SHP77 (cell line): Measurements from ENCODE around the gene EME2.
"Not testable (repeated sequence)": the region's sequence is repeated elsewhere in the genome, so short reads cannot be mapped to it uniquely, and the experiment has no call there.

Experiments
- DNase-seq, 2 experiments: peaks; one replicate each; lab custom pipeline; 2025; lab: John Stamatoyannopoulos, UW

EME2 gene, protein sequence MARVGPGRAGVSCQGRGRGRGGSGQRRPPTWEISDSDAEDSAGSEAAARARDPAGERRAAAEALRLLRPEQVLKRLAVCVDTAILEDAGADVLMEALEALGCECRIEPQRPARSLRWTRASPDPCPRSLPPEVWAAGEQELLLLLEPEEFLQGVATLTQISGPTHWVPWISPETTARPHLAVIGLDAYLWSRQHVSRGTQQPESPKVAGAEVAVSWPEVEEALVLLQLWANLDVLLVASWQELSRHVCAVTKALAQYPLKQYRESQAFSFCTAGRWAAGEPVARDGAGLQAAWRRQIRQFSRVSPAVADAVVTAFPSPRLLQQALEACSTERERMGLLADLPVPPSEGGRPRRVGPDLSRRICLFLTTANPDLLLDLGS

DNA sequence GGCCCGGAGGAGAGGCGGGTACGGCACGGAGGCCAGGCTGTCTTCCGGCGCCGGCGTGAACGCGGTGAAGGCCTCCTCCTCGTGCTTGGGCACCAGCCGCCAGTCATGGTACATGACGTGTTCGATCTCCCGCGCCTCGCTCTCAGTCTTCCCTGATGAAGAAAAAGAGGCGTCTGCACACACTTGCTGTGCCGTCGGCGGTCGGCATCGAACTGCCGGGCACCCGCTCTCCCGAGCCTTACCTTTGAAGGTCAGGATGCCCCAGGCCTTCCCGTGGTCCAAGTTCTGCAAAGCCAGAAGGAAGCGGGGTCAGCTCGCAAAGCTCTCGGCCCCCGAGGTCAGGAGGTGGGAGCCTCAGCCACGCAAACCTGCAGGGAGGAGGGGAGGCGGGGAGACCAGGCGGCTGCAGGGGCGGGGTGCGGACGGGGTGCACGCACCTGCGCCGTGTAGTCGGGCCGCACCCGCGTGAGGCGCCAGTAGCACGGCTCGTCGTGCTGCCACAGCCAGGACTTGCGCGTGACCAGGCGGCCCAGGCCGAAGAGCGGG lies at the start of gene EME2:
EME2 (plus strand) TSS at position 449 of the 546 bp plus-strand sequence. CDS start 418 bp downstream, outside the sequence.
- DNase-seq: peak in 1 of 2 experiments; percentile 18

DNA sequence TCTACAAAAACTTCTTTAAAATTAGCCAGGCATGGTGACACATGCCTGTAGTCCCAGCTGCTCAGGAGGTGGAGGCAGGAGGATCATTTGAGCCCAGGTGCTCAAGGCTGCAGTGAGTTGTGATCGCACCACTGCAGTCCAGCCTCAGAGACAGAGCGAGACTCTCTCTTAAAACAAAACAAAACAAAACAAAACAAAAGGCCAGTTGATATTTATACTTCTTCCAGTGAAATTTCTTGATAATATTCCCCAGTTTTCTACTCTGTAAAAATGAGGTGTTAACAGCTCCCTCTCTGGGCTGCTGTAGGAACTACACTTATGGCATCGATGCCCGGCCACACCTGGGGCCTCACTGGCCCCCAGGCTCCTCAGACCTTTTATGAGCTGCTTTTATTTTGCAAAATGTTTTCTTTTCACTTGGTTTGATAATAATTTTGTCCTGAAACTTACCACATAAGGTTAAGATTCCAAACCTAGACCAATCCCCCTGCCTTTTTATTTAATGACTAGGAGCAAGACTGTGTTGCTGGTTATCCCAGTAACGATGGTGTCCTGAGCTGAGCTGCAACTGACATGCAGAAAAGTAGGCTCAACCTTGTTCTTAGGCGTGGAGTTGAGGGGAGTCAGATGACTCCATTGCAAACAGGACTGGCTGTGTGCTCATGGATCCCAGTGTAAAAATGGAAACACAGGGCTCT lies 49.0 kb upstream of the EME2 start:
- DNase-seq: no peak

DNA sequence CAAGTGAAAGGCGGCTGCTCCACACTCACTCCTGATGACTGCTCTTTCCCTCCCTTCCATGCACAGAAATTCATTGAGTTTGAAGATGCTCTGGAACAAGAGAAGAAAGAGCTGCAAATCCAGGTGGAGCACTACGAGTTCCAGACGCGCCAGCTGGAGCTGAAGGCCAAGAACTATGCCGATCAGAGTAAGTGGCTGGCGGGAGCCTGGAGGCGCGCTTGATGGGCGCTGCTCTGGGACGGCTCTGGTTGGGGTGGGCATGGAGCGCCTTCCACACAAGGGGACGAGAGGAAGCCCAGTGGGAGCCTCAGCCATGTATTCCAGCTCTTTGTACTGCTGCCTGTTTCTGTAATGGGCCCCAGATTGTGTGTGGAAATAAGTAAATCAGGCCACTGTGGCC lies 48.1 kb upstream of the EME2 start:
- DNase-seq: no peak

DNA sequence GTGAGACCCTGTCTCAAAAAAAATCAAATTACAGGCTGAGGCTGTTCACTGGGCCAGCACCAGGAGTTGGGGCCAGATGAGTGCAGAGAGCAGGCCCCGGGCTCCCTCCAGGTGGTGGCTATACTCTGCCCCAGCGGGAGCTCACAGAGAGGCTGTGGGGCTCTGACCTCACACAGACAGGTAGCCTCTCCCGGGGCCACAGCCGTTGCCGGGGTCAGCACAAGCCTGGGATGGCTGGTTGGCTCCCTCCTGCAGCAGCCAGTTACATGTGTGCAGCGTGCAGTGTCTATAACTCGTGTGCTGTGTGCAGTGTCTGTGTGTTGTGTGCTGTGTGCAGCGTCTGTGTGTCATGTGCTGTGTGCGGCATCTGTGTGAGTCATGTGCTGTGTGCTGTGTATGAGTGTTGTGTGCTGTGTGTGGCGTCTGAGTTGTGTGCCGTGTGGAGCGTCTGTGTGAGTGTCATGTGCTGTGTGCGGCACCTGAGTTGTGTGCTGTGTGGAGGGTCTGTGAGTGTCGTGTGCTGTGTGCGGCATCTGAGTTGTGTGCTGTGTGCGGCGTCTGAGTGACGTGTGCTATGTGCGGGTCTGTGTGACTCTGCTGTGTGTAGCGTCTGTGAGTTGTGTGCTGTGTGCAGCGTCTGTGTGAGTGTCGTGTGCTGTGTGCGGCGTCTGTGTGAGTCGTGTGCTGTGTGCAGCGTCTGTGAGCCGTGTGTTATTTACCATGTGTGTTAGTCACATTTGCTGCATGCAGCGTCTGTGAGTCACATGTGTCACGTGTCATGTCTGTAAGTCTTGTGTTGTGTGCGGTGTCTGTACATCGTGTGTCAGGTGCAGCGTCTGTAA lies 45.7 kb upstream of the EME2 start:
- no peak for DNase-seq

DNA sequence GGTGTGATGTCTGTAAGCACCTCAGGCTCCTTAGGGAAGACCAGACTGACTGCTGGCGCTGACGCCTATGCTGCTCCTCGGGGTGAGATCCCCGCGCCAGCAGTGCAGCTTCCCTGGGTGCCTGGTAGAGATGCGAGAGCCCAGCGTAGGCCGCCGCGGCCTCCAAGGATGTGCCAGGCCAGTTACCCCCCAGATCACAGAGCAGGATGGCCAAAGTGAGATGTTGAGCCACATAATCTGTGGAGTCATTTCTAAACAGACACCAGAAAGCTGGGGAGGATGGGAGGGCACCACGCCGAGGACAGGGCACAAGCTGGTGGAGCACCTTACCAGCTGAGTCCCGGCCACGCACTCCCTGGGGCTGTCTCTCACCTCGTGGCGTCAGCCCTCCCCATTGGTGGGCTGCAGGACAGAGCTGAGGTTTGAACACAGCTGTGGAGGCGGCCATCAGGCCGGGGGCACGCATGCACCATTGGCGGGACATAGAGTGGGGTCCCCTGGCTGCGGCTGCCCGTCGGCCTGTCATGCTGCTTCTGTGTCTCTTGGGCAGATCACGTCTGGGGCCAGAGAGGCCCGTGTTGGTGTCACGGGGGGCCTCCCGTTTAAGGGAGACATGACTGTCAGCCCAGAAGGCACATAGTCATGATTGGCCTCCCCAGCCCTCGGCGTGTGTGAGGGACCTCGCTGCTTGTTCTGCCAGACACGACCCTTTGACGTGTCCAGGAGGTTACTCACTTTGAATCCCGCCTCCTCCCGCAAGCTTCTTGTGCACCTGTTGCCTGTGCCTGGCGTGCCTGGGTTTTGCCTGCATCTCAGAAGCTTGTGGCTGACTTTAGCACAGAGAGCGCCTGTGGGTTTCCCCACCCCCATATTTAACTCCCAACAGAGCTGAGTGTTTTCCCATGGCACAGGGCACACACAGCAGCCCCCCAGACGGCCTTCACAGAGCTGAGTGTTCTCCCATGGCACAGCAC lies 44.7 kb upstream of the EME2 start:
- DNase-seq: no peak

DNA sequence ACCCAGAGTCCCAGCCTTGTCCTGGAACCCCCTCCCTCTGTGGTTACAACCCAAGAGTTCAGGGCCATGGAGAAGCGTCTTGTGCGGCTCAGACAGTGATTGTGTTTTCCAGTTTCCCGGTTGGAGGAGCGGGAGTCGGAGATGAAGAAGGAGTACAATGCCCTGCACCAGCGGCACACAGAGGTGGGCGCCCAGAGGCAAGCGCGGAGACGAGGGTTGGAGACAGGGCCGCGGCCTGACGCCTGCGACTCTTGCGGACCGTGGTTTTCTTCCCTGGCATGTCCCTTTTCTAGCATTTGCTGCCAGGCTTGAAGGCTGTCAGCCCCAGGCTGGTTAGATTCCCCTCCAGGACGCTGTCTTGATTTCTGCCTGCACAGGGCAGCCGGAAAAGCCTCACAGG lies 43.6 kb upstream of the EME2 start:
- DNase-seq: no peak

DNA sequence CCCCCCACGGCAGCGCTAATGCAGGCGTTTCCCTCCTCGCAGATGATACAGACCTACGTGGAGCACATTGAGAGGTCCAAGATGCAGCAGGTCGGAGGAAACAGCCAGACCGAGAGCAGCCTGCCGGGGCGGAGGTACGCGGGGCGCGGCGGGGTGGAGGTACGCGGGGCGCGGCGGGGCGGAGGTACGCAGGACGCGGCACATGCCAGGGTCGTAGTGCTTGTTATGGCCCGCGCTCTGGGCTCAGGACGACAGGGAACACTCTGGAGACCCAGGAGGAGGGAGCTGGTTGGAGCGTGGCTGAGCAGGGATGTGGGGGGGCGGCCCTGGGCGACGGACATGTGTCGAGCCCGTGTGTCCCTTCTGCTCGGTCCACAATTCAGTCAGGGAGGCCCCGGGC lies 43.2 kb upstream of the EME2 start:
- DNase-seq: no peak

DNA sequence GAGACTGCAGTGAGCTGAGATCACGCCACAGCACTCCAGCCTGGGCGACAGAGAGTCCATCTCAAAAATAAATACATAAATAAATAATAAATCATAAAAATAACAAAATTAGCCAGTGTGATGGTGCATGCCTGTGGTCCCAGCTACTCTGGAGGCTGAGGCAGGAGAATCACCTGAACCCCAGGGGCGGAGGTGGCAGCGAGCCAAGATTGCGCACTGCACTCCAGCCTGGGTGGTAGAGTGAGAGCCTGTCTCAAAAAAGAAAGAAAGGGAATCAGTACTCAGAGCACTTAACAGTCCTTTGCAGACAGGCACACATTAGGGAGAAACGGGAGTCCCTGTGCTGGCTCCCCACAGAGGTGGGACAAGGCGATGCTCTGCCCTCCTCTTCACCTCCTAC lies 41.5 kb upstream of the EME2 start:
- DNase-seq: no peak

DNA sequence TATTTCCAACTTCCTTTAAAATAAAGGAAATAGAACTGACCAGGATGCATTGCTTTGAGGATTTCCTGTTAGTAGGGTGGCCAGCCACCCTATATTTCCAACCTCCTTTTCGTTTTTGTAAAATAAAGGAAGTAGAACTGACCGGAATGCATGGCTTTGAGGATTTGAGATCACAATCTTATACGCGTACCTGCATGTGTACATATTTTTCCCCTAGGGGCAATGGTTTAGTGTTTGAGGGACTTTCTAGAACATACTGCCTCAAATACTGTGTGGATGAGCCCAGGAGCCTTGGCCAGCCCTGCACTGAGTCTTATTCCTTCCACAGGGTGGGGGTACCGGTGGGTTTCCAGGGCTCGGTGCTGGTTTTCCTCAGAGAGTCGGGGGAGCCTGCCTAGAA lies 41.0 kb upstream of the EME2 start:
- DNase-seq: no peak

DNA sequence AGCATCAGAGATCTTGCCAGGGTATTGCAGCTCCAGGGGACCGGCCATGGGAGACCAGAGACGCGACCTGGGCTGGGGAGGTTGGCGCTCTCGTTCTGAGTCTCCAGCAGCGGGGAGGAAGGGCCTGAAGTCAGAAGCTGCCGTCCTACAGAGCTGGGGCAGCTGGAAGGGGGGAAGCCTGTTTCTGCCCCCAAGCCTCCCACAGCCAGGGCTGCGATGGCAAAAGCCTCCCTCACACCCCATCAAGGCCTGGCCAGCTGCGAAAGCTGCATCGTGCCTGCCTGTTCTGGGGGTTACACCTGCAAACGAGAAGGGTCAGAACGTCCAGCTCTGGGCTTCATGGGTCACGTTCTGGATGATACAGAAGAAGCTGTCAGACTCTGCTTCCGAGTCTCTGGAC lies 40.5 kb upstream of the EME2 start:
- no peak for DNase-seq

DNA sequence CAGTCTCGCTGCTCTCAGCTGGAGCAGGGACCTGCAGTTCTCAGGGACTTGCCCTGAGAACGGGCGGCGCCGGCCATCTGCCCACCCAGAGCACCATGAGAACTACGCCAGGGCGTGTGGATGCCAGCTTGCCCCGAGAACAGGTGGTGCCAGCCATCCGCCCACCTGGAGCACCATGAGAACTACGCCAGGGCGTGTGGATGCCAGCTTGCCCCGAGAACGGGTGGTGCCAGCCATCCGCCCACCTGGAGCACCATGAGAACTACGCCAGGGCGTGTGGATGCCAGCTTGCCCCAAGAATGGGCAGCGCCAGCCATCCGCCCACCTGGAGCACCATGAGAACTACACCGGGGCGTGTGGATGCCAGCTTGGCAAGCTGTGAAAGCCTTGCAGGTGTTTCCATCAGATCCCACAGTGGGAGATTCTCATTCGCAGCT lies 40.0 kb upstream of the EME2 start:
- not testable (repeated sequence) for DNase-seq

DNA sequence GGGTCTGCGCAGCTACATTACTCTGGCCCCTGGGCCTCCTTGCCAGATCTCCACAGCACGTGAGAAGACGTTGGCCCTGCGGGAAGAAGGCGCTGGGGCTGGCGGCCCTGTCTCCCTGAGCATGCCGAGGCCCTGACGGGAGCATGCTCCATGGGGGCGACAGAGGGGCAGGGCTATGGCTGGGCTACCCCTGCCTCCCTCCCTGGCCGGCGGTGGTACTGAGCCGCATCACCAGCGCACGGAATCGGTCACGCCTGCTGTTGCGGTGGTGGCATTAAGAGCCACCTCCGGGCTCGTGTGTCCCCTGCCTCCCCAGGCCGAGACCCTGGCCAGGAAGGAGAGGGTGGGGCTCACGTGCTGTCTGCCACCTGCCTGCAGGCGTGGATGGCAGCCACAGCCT lies 38.5 kb upstream of the EME2 start:
- no peak for DNase-seq

DNA sequence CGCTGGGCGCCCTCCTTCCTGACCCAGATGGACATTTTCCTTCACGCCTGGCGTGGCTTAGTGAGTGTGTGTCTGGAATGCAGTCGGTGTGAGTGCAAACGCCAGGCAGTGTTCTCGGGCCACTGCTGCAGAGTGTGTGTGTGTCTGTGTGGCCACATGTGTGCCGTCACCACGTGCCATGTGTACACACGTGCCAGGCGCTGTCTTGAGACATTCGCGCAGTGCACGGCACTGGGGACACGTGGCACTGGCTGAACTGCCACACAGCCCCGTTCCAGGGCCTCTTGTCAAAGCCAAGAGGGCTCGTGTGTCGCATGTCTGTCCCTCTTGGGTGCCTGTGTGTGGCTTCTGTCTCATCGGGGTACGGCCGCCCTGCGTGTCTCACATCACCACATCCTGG lies 37.8 kb upstream of the EME2 start:
- DNase-seq: no peak

DNA sequence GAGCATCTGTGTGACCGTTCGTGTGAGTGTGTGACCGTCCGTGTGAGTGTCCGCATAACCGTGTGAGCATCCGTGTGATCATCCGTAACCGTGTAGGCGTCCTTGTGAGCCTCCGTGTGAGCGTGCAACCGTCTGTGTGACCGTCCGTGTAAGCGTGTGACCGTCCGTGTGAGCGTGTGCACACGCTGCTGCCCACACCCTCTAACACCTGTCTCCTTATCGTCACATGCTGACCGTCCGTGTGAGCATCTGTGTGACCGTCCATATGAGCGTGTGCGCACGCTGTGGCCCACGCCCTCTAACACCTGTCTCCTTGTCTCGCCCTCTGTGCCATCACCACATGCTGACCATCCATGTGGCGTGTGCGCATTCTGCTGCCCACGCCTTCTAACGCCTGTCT lies 32.4 kb upstream of the EME2 start:
- no peak for DNase-seq

DNA sequence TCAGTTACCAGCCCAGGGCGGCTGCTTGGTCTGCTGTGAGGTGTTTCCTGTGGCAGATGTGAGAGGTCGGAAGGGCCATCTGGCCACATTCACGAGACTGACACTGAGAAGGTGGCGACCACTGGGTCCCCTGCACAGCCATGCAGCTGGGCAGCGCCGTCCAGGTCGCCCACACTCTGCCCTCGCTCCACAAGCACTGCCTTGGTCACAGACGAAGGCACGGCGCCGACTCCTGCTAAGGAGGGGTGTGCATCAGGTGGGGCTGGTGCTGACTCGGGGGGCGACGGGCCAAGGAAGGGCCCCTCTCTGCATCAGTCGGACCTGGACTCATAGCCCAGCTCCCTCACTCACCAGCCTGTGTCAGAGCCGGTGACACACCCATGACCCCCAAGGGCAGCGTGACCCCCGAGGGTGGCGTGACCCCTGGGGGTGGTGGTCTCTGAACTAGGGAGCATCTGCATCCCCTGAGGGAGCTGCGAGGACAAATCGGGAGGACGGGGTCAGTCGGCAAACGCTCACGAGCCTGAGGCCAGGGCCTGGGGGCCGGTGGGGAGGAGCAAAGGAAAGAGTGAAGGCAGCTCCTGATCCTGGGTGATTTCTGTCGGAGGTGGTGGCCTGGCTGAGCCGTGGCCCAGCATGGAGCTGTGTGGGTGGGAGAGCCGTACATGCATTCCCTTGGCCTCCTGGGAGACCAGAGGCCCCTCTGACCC lies 31.7 kb upstream of the EME2 start:
- DNase-seq: no peak

DNA sequence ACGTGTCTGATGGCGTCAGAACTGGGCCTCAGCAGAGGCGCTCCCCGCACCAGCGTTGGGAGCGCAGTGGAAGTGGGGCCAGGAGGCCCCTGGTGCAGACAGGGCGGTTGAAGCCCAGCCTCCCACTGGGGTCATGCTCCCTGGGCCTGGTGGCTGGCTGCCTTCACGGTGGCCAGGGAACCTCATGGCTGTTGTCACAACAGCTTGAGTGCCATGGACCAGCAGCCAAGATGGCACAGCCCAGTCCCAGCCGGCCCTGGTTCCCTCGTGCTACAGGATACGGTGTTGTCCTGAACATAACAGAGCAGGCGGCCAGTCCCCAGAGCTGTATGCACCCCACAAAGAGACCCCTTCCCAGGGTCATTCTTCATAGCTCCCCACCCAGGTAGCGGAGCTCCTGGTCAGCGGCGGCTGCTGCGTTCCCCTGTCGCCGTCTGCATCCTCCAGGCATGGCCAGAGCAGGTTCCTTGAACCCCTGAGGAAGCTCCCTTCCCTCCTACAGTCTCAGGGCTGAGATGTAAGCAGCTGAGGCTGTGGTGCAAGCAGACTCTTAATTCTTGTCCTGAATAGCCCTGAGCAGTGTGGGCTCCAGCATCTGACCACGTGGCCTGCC lies 31.0 kb upstream of the EME2 start:
- DNase-seq: no peak

DNA sequence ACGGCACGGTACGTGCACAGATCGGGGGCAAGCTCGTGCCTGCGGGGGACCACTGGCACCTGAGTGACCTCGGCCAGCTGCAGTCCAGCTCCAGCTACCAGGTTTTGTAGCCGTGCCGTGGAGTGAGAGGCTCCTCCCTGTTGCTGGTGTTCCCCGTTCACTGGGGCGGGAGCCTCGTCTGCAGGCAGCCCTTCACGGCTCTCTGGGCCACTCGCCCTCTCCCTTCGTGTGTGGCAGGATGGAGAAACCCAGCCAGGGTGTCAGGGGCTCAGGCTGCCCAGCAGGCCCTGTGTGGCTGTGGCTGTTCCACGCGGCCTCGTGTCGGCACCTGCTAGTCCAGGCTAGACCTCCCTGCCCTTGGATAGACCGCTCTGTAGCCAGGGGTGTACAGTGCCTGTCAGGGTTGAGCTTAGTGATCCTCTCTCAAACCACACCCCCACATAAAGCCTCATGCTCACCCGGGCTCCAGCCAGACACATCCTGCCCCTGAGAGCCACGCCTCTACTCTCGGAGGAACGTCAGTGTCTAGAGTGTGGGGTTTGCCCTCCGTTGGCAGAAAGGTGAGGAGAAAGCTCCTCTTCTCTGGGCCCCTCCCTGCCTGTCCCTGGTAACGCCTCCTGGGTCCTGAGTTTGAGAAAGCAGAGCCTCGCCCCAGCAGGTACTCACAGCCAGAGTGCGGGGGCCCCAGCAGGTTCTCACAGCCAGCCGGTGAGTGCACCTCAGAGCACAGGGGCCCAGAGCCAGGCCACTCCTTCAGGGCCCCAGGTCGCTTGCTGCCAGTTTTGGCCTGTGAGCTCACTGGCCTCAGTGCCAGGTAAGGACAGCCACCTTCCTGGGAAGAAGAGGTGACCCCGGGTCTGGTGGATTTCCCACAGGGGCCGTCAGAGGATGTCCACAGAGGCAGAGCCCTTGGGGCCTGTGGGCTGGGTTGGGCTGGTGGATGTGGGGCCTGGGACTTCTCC lies 29.0 kb upstream of the EME2 start:
- DNase-seq: no peak

DNA sequence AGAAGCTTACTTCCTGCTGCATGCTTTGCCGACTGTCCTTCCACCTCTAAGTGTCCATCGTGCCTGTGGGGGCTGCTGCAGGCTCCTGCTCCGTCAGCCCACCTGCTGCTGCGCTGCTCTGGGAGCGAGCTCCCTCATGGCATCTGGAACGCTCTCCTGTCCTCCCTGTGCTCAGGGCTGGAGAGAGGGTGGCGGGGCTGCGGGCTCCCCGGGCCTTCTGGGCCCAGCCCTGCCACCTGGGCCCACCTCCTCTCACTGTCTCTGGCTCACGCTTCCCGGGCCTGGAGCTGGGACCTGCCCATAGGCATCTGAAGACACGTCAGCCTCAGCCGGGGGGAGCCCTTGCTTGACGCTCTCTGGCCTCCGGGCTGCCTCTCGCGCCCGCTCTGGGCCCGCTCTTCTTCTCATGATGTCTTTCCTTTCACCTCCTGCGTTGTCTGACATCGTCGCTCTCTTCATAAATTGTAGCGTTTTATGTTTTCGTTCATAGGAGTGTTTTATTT lies 28.2 kb upstream of the EME2 start:
- no peak for DNase-seq
